ENCODE data around the gene PHC3. TPM values are rescaled to one million over a fixed set of nuclear protein-coding genes. Genes with fewer than 3 reads are reported as not detected.

Gene PHC3
- polyA plus RNA-seq, 1 donor: 26.6 TPM

- no CpG with 5 or more reads among the region's 6 CpGs for WGBS (ENCODE audit: insufficient coverage, low lambda C conversion rate)
- no peak overlapping the region for H3K27ac ChIP-seq (ENCODE audit: low read length)
- no peak for DNase-seq
Measured at GRCh38 chr3:170058127-170058526, 123.4 kb downstream of the PHC3 start.

DNA sequence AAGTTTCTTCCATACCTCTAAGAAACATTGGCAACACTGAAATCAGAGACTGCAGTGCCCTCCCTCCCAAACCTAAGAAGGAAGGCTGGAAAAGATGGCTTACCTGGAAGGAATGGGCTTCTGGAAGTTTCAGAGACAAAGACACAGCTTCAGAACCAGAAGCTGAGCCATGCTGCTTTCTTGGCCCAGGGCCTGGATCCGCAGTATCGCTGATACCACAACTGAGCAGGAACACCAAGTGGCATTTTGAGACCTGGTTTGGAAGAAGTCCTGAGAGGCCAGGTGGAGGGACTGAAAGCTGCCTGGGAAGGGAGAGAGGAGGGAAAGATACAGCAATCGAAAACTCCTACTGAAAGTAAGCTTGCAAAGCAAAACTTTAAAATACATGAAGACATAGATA is 124.0 kb downstream of the PHC3 start:
- H3K4me3 ChIP-seq (ENCODE audit: low read length): no peak overlapping the region
- peaks cover 27% of the 10 kb centered on the region for H3K36me3 ChIP-seq (ENCODE audit: control insufficient read depth, insufficient read depth, low read length)
- no peak overlapping the region for H3K27ac ChIP-seq (ENCODE audit: low read length)
- WGBS (ENCODE audit: insufficient coverage, low lambda C conversion rate): 100% methylated on average over 1 of the region's 3 CpGs
- no peaks in the 10 kb centered on the region for H3K4me1 ChIP-seq (ENCODE audit: control insufficient read depth, insufficient read depth, low read length)
- H3K27me3 ChIP-seq (ENCODE audit: control insufficient read depth, insufficient read depth, low read length): no peaks in the 10 kb centered on the region
- DNase-seq: no peak
- H3K9me3 ChIP-seq (ENCODE audit: control insufficient read depth, low read depth, low read length): no peaks in the 10 kb centered on the region

More at GRCh38 chr3:170058127-170058526, 123.4 kb downstream of the PHC3 start:
- no peaks in the 10 kb centered on the region for H3K4me1 ChIP-seq (ENCODE audit: control insufficient read depth, insufficient read depth, low read length)
- no peaks in the 10 kb centered on the region for H3K9me3 ChIP-seq (ENCODE audit: control insufficient read depth, low read depth, low read length)
- peaks cover 32% of the 10 kb centered on the region for H3K36me3 ChIP-seq (ENCODE audit: control insufficient read depth, insufficient read depth, low read length)
- H3K4me3 ChIP-seq (ENCODE audit: low read length): no peak overlapping the region
- H3K27me3 ChIP-seq (ENCODE audit: control insufficient read depth, insufficient read depth, low read length): no peaks in the 10 kb centered on the region

DNA sequence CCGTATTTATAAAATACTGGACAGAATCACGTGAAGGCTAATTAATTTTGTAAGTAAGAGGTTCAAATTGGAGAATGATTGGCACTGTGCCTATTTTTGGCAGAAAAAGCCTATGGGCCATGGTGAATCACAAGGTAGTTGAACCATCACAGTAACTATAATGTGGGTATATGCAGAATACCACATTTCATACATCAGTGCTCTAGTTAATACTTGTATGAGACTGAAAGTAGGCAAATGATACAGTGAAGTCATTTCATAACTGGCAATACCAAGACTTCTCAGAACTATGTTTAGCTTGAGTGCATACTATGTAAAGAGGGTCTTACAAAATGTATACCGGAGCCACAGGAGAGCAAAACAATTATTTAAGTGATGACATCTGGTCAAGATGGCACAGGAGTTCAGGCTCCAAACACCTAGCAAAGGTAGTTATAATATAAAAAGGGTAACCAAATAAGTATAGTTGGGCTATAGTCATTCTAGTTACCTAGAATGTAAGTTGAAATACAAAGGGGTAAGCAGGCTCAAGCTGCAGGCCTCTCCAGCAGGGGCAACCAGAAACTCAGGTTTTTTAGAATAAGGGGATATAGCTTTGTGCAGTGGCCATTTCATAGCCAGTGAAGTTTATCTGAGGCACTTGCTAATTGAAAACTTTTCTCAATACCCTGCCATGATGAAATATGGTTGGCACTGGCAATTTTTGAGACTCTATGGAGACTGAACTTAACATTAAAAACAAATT is 124.7 kb downstream of the PHC3 start:
- no peaks in the 10 kb centered on the region for H3K4me1 ChIP-seq (ENCODE audit: control insufficient read depth, insufficient read depth, low read length)
- H3K27ac ChIP-seq (ENCODE audit: low read length): no peak overlapping the region
- 100% methylated on average over 2 of the region's 3 CpGs for WGBS (ENCODE audit: insufficient coverage, low lambda C conversion rate)
- H3K36me3 ChIP-seq (ENCODE audit: control insufficient read depth, insufficient read depth, low read length): peaks cover 20% of the 10 kb centered on the region
- H3K27me3 ChIP-seq (ENCODE audit: control insufficient read depth, insufficient read depth, low read length): no peaks in the 10 kb centered on the region
- no peaks in the 10 kb centered on the region for H3K9me3 ChIP-seq (ENCODE audit: control insufficient read depth, low read depth, low read length)
- H3K4me3 ChIP-seq (ENCODE audit: low read length): no peak overlapping the region
- no peak for DNase-seq

DNA sequence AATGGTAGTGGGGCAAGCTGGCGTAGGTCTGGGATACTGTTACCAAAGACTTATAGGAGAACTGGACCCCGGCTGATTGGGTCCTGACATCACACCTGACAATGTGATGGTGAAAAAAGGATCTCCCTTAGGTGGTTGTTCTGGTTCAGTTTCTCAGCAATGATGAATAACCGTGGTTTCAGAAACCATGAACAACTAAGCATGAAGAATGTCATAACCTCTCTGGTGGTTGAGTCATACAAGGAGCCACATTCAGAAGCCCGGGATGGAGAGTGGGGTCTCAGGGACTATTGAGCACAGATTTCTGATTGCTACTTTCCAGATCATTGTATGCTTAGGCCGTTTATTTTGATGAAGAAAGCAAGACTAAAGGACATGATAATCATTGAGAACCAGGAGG is 126.3 kb downstream of the PHC3 start:
- no peak overlapping the region for H3K4me3 ChIP-seq (ENCODE audit: low read length)
- H3K4me1 ChIP-seq (ENCODE audit: control insufficient read depth, insufficient read depth, low read length): peaks cover 4% of the 10 kb centered on the region
- H3K9me3 ChIP-seq (ENCODE audit: control insufficient read depth, low read depth, low read length): no peaks in the 10 kb centered on the region
- peaks cover 14% of the 10 kb centered on the region for H3K36me3 ChIP-seq (ENCODE audit: control insufficient read depth, insufficient read depth, low read length)
- no peak for DNase-seq
- no peaks in the 10 kb centered on the region for H3K27me3 ChIP-seq (ENCODE audit: control insufficient read depth, insufficient read depth, low read length)
- WGBS (ENCODE audit: insufficient coverage, low lambda C conversion rate): no CpG with 5 or more reads among the region's 5 CpGs
- no peak overlapping the region for H3K27ac ChIP-seq (ENCODE audit: low read length)

DNA sequence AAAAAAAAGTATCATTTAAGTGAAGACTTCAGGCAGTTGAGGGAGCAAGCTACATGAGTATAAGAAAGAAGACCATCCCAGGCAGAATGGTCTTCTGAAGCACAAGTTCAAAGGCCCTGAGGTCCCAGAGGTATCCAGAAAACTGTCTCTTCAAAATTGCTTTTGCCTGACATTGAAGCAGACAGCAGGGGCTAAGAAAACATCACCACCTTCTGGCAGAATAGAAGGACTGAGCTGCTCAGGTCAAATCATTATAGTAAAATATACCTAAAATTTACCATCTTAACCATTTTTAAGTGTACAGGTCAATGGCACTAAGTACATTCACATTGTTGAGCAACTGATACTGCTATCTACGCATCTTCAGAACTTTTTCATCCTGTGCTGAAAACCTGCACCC is 127.3 kb downstream of the PHC3 start:
- WGBS (ENCODE audit: insufficient coverage, low lambda C conversion rate): no CpG with 5 or more reads among the region's 1 CpG

DNA sequence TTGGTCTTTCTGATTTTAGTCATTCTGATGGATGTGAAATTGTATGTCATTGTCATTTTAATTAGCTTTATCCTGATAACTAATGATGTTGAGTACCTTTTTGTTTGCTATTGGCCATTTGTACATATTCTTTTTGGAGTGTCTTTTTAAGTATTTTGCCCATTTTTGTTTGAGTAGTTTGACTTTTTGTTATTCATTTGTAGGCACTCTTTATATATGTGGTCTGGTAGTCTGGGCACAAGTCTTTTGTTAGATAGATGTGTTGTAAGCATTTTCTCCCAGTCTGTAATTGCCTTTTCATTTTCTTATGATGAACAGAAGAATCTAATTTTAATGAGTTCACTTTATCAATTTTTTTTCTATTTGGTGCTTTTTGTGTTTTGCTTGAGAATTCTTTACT is 129.1 kb downstream of the PHC3 start:
- Histone ChIP-seq H3K27ac (ENCODE audit: low read length) (no peak overlapping the region), H3K36me3 (ENCODE audit: control insufficient read depth, insufficient read depth, low read length) (peaks cover 9% of the 10 kb centered on the region), H3K4me3 (ENCODE audit: low read length) (no peak overlapping the region), H3K9me3 (ENCODE audit: control insufficient read depth, low read depth, low read length) (no peaks in the 10 kb centered on the region), H3K27me3 (ENCODE audit: control insufficient read depth, insufficient read depth, low read length) (no peaks in the 10 kb centered on the region), H3K4me1 (ENCODE audit: control insufficient read depth, insufficient read depth, low read length) (peaks cover 27% of the 10 kb centered on the region)
- DNase-seq: no peak

More for the DNA sequence above, 127.3 kb downstream of the PHC3 start:
- DNase-seq: no peak
- H3K4me1 ChIP-seq (ENCODE audit: control insufficient read depth, insufficient read depth, low read length): peaks cover 12% of the 10 kb centered on the region
- H3K36me3 ChIP-seq (ENCODE audit: control insufficient read depth, insufficient read depth, low read length): peaks cover 8% of the 10 kb centered on the region
- no peak overlapping the region for H3K4me3 ChIP-seq (ENCODE audit: low read length)
- H3K27me3 ChIP-seq (ENCODE audit: control insufficient read depth, insufficient read depth, low read length): no peaks in the 10 kb centered on the region
- no peaks in the 10 kb centered on the region for H3K9me3 ChIP-seq (ENCODE audit: control insufficient read depth, low read depth, low read length)
- H3K27ac ChIP-seq (ENCODE audit: low read length): no peak overlapping the region

- H3K36me3 ChIP-seq (ENCODE audit: control insufficient read depth, insufficient read depth, low read length): peaks cover 8% of the 10 kb centered on the region
- no peaks in the 10 kb centered on the region for H3K9me3 ChIP-seq (ENCODE audit: control insufficient read depth, low read depth, low read length)
- DNase-seq: no peak
- peaks cover 41% of the 10 kb centered on the region for H3K4me1 ChIP-seq (ENCODE audit: control insufficient read depth, insufficient read depth, low read length)
- peak overlapping the region; percentile 91 for H3K27ac ChIP-seq (ENCODE audit: low read length)
- WGBS (ENCODE audit: insufficient coverage, low lambda C conversion rate): 50% methylated on average over 2 of the region's 4 CpGs
- no peak overlapping the region for H3K4me3 ChIP-seq (ENCODE audit: low read length)
- H3K27me3 ChIP-seq (ENCODE audit: control insufficient read depth, insufficient read depth, low read length): no peaks in the 10 kb centered on the region
Measured at GRCh38 chr3:170050753-170051152, 130.8 kb downstream of the PHC3 start.

DNA sequence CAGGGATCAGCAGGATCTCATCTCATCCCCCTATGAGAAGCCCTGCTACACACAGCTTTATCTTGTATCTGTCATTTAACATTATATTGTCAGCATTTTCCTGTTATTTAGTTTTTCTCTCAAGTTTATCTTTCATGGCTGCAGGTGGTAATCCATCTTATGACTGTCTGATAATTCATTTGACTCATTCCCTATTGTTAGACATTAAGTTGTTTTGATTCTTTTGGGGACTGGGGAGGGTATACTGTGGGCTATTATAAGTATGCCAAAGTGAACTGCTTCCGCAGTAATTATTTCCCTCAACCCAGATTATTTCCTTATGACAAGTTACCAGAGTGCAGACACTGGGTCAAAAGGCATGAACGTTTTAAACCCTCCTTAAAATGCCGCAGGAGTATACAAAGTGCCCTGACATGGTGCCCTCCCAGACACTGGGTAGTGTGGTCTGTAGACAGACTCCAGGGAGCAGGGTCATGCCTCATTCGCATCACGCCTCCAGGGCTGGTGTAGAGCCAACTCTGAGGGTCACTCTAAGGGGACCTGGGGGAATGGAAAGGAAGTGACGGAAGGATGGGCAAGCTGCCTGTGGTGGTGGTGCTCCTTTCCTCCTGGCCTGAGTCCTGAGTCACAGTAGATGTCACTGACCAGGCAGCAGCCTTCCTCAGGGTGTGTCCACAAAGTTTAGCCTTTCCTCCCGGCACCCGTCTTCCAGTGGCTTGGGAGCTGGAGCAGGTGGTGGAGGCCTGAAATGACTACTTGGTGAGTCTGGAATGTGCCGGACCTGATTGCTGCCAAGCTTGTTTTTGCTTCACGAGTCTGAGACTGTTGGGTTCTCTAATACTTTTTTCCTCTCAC is 132.2 kb downstream of the PHC3 start:
- Histone ChIP-seq H3K9me3 (ENCODE audit: control insufficient read depth, low read depth, low read length) (no peaks in the 10 kb centered on the region), H3K36me3 (ENCODE audit: control insufficient read depth, insufficient read depth, low read length) (peaks cover 12% of the 10 kb centered on the region), H3K27ac (ENCODE audit: low read length) (peak overlapping the region; percentile 91), H3K4me3 (ENCODE audit: low read length) (no peak overlapping the region), H3K4me1 (ENCODE audit: control insufficient read depth, insufficient read depth, low read length) (peaks cover 54% of the 10 kb centered on the region), H3K27me3 (ENCODE audit: control insufficient read depth, insufficient read depth, low read length) (no peaks in the 10 kb centered on the region)
- no CpG with 5 or more reads among the region's 10 CpGs for WGBS (ENCODE audit: insufficient coverage, low lambda C conversion rate)
- DNase-seq: peak; percentile 19 to 60

DNA sequence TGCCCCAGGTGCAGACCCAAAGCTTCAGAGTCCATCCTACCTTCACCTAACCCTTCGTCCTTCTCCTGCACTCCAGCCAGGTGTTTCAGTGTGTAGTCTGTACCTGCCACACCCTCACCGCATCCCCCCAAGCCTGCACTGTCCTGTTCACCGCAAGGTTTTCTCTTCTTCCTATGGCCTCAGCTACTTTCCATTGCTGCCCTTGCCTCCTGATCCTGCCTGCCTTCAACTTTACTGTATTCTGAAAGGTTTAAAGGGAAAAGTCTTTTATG is 134.5 kb downstream of the PHC3 start:
- DNase-seq: no peak
- Histone ChIP-seq H3K9me3 (ENCODE audit: control insufficient read depth, low read depth, low read length) (no peaks in the 10 kb centered on the region), H3K36me3 (ENCODE audit: control insufficient read depth, insufficient read depth, low read length) (peaks cover 19% of the 10 kb centered on the region), H3K27me3 (ENCODE audit: control insufficient read depth, insufficient read depth, low read length) (no peaks in the 10 kb centered on the region), H3K4me3 (ENCODE audit: low read length) (no peak overlapping the region), H3K4me1 (ENCODE audit: control insufficient read depth, insufficient read depth, low read length) (peaks cover 68% of the 10 kb centered on the region), H3K27ac (ENCODE audit: low read length) (peak overlapping the region; percentile 91)
- 38% methylated on average over 2 of the region's 3 CpGs for WGBS (ENCODE audit: insufficient coverage, low lambda C conversion rate)

- WGBS (ENCODE audit: insufficient coverage, low lambda C conversion rate): 20% methylated on average over 1 of the region's 5 CpGs
- H3K27ac ChIP-seq (ENCODE audit: low read length): peak overlapping the region; percentile 91
- peaks cover 24% of the 10 kb centered on the region for H3K36me3 ChIP-seq (ENCODE audit: control insufficient read depth, insufficient read depth, low read length)
- H3K4me3 ChIP-seq (ENCODE audit: low read length): no peak overlapping the region
- H3K4me1 ChIP-seq (ENCODE audit: control insufficient read depth, insufficient read depth, low read length): peaks cover 72% of the 10 kb centered on the region
- no peaks in the 10 kb centered on the region for H3K9me3 ChIP-seq (ENCODE audit: control insufficient read depth, low read depth, low read length)
- H3K27me3 ChIP-seq (ENCODE audit: control insufficient read depth, insufficient read depth, low read length): no peaks in the 10 kb centered on the region
- peak; percentile 77 to 87 for DNase-seq
Measured at GRCh38 chr3:170046269-170047132, 135.0 kb downstream of the PHC3 start.

Measured in large intestine (tissue), 3 donors.